PC-3 (cell line): ENCODE results near the gene INTS1.

Source experiments
- CTCF ChIP-seq: fragments of 300-600 bp; sonication (generic); conservative IDR thresholded peaks from 2 replicates; pipeline ENCODE4 v1.5.1; 2017; ENCODE audit warnings: antibody characterized with exemption, low read depth, mild to moderate bottlenecking, low read length
- EZH2phosphoT487 ChIP-seq: fragments of 300-600 bp; sonication (generic); IDR thresholded peaks from 2 replicates; pipeline ENCODE4 v1.6.1; 2018; ENCODE audit warnings: mild to moderate bottlenecking, antibody characterized with exemption, low read length, borderline replicate concordance

- TF ChIP-seq EZH2phosphoT487 (no peak), CTCF (no peak)
Observed at GRCh38 chr7:1444925-1445322, 59.3 kb downstream of the INTS1 start.
